HG02981 (cell line): Measurements from ENCODE around the gene NKAIN2.
"Not testable (repeated sequence)": the region's sequence is repeated elsewhere in the genome, so short reads cannot be mapped to it uniquely, and the experiment has no call there.

ENCODE experiments used
- ATAC-seq: cut with Tn5 transposase; IDR thresholded peaks from one replicate; pipeline ENCODE4 v1.9.1; 2021; ENCODE audit warnings: mild to moderate bottlenecking, moderate library complexity; ENCODE audit not compliant: unreplicated experiment

The NKAIN2 gene

DNA sequence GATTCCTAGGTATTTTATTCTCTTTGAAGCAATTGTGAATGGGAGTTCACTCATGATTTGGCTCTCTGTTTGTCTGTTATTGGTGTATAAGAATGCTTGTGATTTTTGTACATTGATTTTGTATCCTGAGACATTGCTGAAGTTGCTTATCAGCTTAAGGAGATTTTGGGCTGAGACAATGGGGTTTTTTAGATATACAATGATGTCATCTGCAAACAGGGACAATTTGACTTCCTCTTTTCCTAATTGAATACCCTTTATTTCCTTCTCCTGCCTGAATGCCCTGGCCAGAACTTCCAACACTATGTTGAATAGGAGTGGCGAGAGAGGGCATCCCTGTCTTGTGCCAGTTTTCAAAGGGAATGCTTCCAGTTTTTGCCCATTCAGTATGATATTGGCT lies 363.6 kb downstream of the NKAIN2 start:
- ATAC-seq = not testable (repeated sequence)

DNA sequence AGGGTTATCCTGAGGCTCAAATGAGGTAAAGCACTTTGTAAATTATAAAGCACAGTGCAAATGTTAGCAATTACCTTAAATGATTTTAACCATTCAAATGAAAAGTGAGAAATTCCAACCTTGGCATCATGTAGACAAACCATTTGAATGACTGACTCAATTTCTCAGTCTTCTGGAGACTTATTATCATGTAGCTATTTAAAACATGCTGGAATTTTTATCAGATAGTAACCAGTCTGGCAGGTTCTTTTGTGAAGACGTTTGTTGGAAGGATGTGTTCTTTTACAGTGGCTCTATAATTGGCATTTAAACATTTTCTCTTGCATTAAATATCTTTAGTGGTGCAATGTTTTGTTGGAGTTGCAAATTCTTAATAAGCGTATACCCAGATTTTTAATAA lies 386.6 kb downstream of the NKAIN2 start:
- ATAC-seq = no peak

DNA sequence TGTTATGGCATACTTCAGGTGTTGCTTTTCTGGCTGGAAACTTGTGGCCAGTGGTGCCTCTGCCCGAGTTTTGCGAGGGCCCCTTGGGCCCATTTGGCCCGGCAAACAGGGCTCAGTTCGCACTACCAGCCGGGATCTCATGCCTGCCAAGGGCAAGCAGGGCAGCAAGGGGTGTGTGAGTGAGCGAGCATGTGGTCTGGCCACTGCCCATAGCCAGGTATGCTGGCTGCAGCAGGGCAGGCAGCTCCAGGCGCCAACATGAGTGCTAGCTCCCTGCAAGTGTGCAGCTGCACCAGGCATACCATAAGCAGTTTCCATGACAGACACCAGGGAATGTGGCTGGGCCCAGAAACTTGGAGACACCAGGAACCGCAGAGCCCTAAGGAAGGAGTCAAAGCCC lies 389.5 kb downstream of the NKAIN2 start:
- ATAC-seq = no peak

DNA sequence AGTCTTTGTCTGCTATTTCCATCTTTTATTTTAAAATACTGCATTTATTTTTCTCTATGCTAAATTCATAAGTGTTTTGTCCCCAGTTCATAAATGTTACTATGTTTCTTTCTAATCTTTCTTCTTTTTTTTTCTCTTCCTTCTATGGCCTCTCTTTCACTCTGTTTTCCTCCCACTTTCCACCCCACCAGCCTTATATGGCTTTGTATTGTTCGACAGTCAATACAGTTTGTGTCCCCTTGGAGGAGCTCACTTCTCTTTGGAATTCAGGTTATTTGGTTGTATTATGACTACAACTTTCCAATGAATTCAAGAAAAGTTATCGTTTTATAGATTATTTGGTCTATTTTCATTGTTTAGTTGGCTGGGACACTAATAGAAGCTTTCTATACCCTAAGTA lies 393.5 kb downstream of the NKAIN2 start:
- ATAC-seq = no peak

DNA sequence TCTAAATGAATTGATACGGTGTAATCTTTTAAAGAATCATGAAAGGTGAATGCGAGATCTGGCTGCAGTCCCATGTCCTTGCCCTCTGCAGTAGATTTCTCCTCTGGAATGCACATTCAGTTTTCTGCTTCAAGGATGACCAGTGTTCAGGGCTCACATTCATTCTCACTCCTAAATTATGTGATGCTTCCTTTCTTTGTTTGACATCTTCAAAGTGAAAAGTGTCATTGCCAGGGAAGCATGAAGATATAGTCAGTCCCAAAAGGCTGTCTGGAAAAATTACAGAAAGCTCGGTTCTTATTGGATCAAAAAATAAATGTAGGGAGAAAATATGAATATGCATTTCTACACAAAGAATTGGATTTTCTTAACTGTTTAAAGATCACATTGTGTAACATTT lies 395.6 kb downstream of the NKAIN2 start:
- ATAC-seq = no peak

DNA sequence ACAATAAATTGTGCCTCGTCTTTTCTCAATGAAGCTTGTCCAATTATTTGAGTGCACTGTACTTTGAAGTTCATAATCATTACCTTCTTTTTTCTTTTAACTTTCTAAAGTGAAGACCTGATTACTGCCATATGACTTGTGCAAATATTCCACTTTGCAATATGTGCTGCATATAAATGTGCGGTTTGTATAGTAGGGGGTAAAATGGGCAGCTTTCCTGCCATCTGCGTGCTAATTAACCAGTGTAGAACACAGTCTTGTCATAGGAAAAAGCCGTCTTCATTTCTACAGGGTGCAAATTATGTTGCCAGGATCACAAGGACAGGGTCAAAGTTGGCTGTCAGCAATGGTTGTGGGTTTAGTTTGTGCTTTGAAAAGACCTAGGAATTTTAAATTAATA lies 397.0 kb downstream of the NKAIN2 start:
- no peak for ATAC-seq

DNA sequence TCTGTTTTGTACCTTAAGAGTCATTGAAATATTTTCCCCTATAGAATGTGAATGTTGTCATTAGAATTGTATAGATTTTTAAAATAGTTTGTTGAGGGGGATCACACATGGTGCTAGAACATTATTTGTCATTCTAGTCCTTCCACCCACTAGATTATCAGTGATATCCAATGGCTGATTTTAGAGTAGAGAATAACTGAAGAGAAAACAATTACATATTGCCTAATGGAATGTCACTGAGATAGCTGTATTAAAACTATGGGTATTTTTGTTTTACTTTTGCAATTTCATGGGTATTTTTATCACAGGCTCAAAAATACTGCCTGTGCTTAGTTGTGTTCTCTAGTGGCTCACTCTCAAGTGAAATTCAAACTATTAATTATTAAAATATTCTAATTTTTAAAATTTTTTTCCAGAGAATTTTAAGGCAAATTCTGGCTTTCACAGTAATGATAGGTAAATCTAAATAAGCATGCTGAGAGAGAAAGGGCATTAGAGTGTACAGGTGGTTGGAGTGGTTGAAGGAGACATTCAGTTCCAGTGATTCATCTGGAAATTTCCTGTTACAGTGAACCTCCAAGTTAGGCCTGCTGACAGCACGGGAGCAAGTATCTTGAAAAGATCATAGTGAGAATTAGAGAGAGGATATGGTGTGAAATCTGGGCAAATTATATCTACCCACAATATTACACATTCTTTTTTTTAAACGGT lies 399.6 kb downstream of the NKAIN2 start:
- ATAC-seq = no peak

DNA sequence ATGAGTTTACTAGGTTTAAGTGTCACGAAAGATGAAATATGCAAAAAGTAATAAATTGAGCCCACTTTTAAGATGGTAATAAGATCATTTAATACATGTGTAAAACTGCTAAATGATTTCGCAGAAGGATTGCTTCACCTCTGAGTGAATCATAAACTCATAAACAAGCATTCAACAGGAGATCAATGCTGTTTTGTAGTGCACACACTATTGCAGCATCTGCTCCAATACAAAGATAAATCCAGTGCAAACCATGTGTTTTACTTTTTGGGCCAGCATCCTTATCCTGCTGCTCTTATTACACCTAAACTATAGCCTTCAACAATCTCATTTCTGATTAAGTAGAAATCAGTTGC lies 400.1 kb downstream of the NKAIN2 start:
- no peak for ATAC-seq

DNA sequence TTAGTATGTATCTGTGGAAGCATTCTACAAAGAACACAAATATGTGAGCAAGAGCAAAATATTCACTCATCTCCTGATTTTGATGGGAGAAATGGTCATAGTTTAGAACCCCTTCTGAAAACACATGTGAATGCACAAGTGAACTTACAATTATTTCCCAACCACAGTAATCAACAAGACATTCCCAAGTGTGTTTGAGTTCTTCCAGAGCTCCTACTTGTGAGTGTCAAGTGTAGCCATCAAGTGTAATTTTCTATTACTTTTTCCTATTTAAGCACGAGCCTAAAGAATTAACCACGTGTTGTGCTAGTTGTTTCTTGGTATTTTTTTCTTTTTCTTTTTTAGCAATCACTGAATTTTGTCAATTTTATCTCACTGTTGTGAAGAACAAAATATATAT lies 402.3 kb downstream of the NKAIN2 start:
- no peak for ATAC-seq

DNA sequence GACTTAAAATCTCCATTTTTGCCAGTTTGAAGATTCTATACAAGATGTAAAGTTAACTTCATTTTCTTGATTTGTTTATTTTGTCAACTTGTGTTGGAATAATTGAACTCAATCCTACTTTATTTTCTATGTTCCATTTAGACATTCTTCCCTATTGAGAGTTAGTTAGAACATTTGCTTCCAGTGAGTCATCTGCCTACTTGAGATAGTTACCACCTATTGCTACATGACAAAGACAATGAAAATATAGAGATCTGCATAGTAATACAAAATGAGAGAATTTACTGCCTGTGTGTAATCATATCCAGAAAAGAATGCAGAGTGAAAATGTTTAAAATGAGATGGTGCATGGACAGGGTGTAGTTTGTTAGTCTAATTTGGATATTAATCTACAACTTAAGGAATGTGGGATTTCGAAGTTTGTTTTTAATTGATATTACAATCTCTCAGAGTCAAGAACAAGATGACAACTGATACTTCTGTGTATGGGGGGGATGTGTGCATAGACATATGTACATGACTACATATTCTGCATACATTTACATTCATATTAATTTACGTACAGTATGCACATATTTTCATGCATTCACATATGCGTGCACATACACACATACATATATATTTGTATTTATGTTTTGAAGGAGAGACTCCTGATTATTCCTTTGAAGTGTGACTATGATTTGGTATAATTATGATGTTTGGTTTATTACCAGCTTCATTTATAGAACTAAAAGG lies 420.1 kb downstream of the NKAIN2 start:
- no peak for ATAC-seq

DNA sequence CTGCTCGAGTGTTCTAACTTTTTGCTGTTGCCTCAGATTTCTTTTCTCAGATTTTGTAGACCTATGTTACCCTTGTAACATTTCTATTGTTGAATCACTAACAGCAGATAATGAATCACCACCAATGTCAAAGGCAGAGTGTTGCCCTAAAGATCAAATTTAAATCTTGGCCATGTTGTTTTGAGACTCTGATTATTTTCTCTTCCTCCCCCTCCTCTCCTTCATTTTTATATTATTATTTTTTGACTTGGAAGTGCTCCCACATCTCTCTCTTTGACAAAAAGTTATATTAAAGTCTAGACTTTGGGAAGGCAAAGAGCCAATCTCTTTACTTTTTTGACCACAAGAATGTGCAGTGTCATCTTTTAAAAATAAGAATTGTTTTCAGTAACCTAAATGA lies 422.7 kb downstream of the NKAIN2 start:
- no peak for ATAC-seq

DNA sequence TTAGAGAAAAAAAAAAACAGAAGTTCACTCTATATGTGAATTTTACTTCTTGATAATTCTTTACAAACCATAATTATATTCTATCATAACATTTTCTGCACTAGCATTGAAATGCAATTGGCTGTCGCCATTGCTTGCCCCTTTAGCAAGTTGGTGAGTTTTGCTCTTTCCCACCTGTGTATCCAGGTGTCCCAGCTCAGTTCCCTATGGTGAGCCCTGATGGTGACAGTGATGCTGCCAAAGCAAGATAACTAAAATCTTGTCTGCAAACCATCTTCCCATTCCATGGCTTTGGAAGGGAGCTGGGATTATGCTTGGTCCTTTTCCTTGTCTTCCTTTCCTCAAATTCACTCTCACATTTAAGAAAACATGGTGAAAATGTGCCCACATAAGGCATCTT lies 429.6 kb downstream of the NKAIN2 start:
- ATAC-seq = no peak

DNA sequence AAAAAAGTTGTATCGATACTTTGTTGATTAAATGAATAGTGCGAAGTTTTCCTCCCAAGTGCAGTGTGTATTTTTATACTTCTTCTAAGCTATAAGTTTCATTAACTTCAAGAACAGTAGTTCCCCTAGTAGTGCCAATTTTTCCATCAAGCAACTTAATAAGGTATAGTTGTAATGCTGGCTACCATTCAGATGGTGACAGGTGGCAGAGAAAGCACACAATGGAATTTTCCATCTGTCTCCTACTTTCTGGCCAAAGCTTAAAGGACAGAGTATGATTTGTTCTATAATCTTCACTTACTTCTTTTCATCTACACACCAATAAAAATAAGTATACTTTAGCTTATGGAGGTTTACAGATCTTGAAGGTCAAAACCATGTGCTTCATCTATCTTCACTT lies 431.1 kb downstream of the NKAIN2 start:
- ATAC-seq = no peak

DNA sequence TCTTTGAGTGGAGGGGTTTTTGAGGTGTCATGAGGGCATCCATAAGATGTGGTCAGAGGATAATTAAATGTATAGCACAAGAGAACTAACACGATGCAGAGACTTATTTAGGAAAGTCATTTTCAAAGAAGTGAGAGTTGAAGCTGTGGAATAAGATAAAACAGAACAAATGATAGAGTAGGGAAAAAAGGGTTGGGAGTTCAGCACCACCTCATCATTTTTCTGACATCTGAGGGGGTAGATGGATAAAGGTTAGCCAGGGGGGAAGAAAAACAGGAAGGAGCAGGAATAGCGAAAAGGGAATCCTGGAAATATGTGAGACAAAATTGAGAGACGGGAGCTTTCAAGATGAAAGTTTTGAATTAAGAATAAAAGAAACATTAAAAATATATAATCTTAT lies 434.2 kb downstream of the NKAIN2 start:
- ATAC-seq = no peak

DNA sequence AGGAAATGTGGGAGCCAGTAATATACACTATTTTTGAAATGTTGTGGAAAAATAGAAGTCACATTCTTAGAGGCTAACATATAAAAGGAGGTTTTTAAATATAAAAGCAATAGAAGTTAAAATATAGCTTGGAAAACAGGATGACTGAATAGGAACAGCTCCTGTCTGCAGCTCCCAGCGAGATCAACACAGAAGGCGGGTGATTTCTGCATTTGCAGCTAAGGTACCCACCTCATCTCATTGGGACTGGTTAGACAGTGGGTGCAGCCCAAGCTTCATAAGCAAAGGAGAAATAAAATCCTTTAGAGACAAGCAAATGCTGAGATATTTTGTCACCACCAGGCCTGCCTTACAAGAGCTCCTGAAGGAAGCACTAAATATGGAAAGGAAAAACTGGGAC lies 434.7 kb downstream of the NKAIN2 start:
- not testable (repeated sequence) for ATAC-seq

DNA sequence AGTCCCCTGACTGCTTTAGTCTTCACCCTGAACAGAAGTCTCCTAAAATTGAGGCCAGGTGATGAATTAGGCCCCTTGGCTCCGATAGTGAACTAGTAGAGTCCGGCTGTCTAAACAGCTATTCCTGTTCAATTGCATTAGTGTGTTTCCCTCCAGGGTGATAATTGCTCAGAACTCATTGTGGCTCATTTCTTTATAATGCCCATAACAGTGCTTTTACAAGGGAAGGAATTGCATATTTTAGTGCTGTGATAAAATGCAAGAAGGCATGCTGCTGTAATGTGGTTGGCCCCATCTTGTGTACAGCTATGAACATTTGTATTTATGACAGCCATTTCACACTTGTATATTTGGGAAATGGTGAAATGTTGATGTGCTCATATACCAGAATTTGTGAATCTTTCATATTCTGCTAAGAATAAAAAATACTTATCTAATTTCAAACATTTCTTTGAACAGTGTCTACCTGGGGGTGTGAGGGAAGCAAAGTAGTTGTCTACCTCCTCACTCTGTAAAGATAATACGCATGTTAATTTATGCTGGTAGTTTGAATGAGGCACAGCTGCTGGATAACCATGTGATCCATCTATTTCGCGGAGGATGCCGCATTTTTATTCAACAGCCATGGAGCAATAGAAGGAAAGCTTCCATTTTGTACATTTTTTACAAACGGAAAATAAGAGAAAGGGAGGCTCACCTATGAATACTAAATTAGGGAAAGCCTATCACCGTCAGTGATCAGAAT lies 451.4 kb downstream of the NKAIN2 start:
- ATAC-seq = no peak

DNA sequence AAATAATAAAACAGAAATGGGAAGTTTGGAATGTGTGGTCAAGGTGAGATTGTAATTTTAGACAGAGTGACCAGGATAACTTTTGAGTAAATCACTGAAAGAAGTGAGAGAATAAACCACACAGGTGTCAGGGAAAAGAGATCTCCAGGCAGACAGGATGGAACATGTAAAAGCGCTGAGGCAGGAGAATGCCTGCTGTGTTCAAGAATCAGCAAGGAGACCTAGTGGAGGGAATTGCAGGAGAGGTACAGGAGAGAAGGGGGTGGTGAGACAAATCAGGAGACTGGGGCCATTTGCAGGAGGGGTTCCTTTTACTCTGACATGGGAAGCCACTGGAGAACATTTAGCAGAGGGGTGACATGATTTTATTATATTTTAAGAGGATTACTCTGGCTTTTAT lies 456.7 kb downstream of the NKAIN2 start:
- ATAC-seq = no peak

DNA sequence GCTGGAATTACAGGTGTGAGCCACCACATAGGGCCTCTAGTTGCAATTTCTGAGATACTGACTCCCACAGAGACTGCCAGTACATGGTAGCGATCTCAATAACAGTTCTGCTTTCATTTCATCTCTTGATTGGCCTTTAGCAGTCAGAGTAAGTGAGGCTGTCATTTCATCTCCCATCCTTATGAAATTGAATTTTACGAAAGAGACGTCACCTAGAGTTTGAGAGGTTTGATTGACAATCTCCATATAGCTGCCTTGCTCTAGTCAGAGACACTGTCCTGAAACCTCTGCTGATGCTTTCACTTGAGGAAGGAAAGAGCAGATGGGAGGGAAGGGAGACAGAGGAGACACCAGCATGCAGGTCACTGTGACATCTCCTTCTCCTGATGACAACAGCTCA lies 466.1 kb downstream of the NKAIN2 start:
- no peak for ATAC-seq

DNA sequence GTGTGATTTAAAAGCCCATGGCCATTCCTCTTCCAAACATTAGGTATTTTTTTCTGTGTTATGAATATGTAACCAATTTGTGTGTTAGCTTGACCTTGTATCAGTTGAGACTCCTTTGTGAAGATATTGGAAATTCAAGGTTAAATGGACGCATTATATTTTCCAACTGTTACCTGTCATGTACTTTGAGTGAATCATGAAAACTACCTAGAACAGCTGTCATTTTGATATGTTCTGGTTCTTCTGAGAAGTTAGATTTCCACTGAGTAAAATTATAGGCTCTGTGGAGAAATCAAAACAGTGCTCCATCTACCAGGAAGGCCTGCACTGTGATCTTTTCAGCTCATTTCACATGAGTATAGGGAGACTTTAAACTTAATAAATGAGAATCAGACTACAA lies 470.0 kb downstream of the NKAIN2 start:
- ATAC-seq = no peak

DNA sequence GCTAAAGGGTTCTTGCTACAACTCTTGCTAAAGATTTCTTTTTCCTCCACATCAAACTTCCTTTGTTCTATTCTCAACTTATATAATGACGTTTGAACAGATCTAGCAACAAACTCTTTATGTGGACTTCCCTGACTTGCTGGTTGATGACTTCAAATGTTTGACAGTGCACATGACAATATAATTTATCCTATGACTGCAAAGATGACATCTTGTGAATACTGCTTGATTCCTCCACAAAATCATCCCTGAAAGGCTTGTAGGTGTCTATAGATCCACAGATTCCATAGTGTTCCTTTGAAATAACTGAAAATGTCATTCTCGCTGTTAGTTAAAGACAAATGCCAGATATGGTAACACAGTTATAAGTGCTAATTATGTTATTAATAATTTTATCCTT lies 478.9 kb downstream of the NKAIN2 start:
- ATAC-seq = no peak

DNA sequence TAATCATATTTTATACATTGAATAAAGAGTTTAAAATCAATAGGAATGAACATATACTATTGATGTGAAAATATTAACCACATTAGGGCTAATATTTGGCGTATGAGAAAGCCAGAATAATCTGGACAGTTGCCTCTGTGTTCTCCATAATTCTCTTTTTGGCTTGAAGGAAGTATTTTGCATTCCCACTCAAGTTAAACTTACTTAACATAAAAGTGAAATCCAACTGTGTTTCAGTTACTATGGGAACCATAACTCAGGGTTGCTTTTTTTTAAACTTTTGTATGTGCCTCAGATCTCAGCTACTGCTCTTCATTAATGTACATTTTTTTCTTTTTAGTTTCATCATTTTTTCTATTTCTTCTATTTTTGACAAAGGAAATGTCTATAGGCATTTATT lies 479.8 kb downstream of the NKAIN2 start:
- no peak for ATAC-seq

DNA sequence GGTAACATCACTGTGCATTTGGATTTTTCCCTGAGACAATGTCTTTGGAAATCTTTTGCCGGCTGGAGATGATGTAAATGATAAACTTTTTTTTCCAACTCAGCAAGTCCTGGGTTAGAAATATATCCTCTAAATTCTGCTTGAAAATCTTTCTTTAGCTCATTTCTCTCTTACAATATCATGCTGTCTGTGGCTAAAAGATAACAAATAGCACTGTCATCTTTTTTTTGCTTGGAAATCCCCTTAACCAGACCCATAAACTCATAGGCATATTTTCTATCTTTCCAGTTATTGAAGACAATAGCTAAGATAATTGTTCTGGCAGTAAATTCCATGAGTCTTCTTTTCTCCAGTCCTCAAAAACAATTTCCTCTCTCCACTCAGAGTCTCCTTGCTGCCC lies 481.5 kb downstream of the NKAIN2 start:
- no peak for ATAC-seq
